PC-3 (cell line): Measurements from ENCODE around the gene DLG4. TPM values are rescaled to one million over a fixed set of nuclear protein-coding genes. Genes with fewer than 3 reads are reported as not detected.

Experiments
- ATAC-seq: fragments of 200-7000 bp; cut with Tn5 transposase; 2 replicates; pipeline ENCODE4 v1.9.1; 2020; ENCODE audit warnings: mild to moderate bottlenecking, moderate library complexity
- BruUV-seq: library from RNA; stranded (reverse); fragments of 400-500 nt; replicated peaks from 2 replicates; lab custom pipeline; 2021; lab: Mats Ljungman, UMichigan
- CTCF ChIA-PET: fragments of 300-600 bp; sonication (Branson Sonifier 250); formaldehyde crosslinking; loops from one replicate; lab custom pipeline; 2022; ENCODE audit warnings: antibody characterized with exemption; lab: Charles Lee
- POLR2A ChIA-PET: fragments of 300-600 bp; sonication (Branson Sonifier 250); formaldehyde crosslinking; loops from one replicate; lab custom pipeline; 2022; ENCODE audit warnings: antibody characterized with exemption; ENCODE audit not compliant: unreplicated experiment; lab: Charles Lee
- DNase-seq: peaks from one replicate; pipeline ENCODE4 v3.0.0-alpha.2; 2015
- H2AFZ ChIP-seq: fragments of 300-600 bp; sonication (generic); 2 replicates; pipeline ENCODE4 v1.6.0; 2016; ENCODE audit warnings: antibody characterized with exemption, low read length
- H3F3A ChIP-seq: fragments of 300-600 bp; sonication (generic); one replicate; pipeline ENCODE4 v1.6.0; 2017; ENCODE audit warnings: antibody characterized with exemption, low read length, control low read depth, mild to moderate bottlenecking; ENCODE audit not compliant: unreplicated experiment
- H3K27ac ChIP-seq: fragments of 300-600 bp; sonication (generic); 2 replicates; pipeline ENCODE4 v1.5.1; 2016; ENCODE audit warnings: mild to moderate bottlenecking, low read length
- H3K27me3 ChIP-seq: fragments of 300-600 bp; sonication (generic); 2 replicates; pipeline ENCODE4 v1.6.1; 2016; ENCODE audit warnings: low read length, mixed read lengths
- H3K36me3 ChIP-seq: fragments of 300-600 bp; sonication (generic); 2 replicates; pipeline ENCODE4 v1.6.1; 2016; ENCODE audit warnings: low read depth, mixed run types, low read length, mixed read lengths
- H3K4me1 ChIP-seq: fragments of 300-600 bp; sonication (generic); 2 replicates; pipeline ENCODE4 v1.5.1; 2016; ENCODE audit warnings: low read length; ENCODE audit not compliant: insufficient read depth
- H3K4me2 ChIP-seq: fragments of 300-600 bp; sonication (generic); 2 replicates; pipeline ENCODE4 v1.6.0; 2016; ENCODE audit warnings: low read length
- H3K4me3 ChIP-seq: fragments of 300-600 bp; sonication (generic); 2 replicates; pipeline ENCODE4 v1.5.1; 2016; ENCODE audit warnings: mild to moderate bottlenecking, low read length, mixed read lengths
- H3K79me2 ChIP-seq: fragments of 300-600 bp; sonication (generic); 2 replicates; pipeline ENCODE4 v1.6.1; 2017; ENCODE audit warnings: low read length, mixed read lengths
- H3K9ac ChIP-seq: fragments of 300-600 bp; sonication (generic); 2 replicates; pipeline ENCODE4 v1.6.0; 2016; ENCODE audit warnings: mild to moderate bottlenecking, low read length
- H3K9me2 ChIP-seq: fragments of 300-600 bp; sonication (generic); replicated peaks from 2 replicates; pipeline ENCODE4 v1.6.1; 2016; ENCODE audit warnings: mixed run types, low read length, mixed read lengths
- H3K9me3 ChIP-seq: fragments of 300-600 bp; sonication (generic); 2 replicates; pipeline ENCODE4 v1.6.1; 2016; ENCODE audit warnings: low read length, mixed read lengths
- H4K20me1 ChIP-seq: fragments of 300-600 bp; sonication (generic); 2 replicates; pipeline ENCODE4 v1.6.1; 2016; ENCODE audit warnings: low read length, mixed read lengths
- CTCF ChIP-seq: fragments of 300-600 bp; sonication (generic); conservative IDR thresholded peaks from 2 replicates; pipeline ENCODE4 v1.5.1; 2017; ENCODE audit warnings: antibody characterized with exemption, low read depth, mild to moderate bottlenecking, low read length
- EZH2 ChIP-seq: fragments of 300-600 bp; sonication (generic); IDR thresholded peaks from one replicate; pipeline ENCODE4 v1.6.1; 2017; ENCODE audit warnings: antibody characterized with exemption, mild to moderate bottlenecking, low read length; ENCODE audit not compliant: unreplicated experiment
- EZH2phosphoT487 ChIP-seq: fragments of 300-600 bp; sonication (generic); IDR thresholded peaks from 2 replicates; pipeline ENCODE4 v1.6.1; 2018; ENCODE audit warnings: mild to moderate bottlenecking, antibody characterized with exemption, low read length, borderline replicate concordance
- intact Hi-C: fragments of 100-400 bp; cut with micrococcal nuclease; formaldehyde crosslinking; loops from 2 replicates; pipeline ENCODE4 v1.9.0; 2023
- total RNA-seq: library from RNA; depleted of rRNA; stranded (reverse); fragments of >200 nt; gene quantifications from 2 replicates; pipeline ENCODE4 v1.2.3, GENCODE V29; 2014

The DLG4 gene
- total RNA-seq, 1 experiment from 2014 or later: 6.5 TPM

- no peaks in the 10 kb centered on the region for H4K20me1 ChIP-seq
- no peaks in the 10 kb centered on the region for H3K9me2 ChIP-seq
- TF ChIP-seq CTCF (no peak), EZH2phosphoT487 (no peak), EZH2 (no peak)
- DNase-seq: no peak
- H3K4me3 ChIP-seq: no peak overlapping the region
- H3K4me1 ChIP-seq: no peaks in the 10 kb centered on the region
- CTCF ChIA-PET: interaction anchor here (0.6 kb wide), 1 partner anchor 35 kb away, joined by 3 read pairs; the partner anchor contains the start of gene GABARAP
- H3F3A ChIP-seq: no peaks in the 10 kb centered on the region
- POLR2A ChIA-PET: no interaction called here
- no peaks in the 10 kb centered on the region for H3K27me3 ChIP-seq
- no TSS peak for BruUV-seq
- H3K27ac ChIP-seq: no peak overlapping the region
- intact Hi-C loops: no loop called here
- H3K9me3 ChIP-seq: no peaks in the 10 kb centered on the region
- ATAC-seq: no peak
- H3K9ac ChIP-seq: no peak overlapping the region
- H3K4me2 ChIP-seq: no peak overlapping the region
- H3K36me3 ChIP-seq: no peaks in the 10 kb centered on the region
- H3K79me2 ChIP-seq: peaks cover 6% of the 10 kb centered on the region
- no peak overlapping the region for H2AFZ ChIP-seq
Measured at GRCh38 chr17:7207120-7208001, 12.3 kb downstream of the DLG4 start.

GRCh38 chr17:7205561-7205960, 14.1 kb downstream of the DLG4 start:
- Histone ChIP-seq H3K9me2 (no peaks in the 10 kb centered on the region), H4K20me1 (no peaks in the 10 kb centered on the region), H3K4me3 (no peak overlapping the region), H3K36me3 (no peaks in the 10 kb centered on the region), H3K4me2 (no peak overlapping the region), H3K79me2 (no peaks in the 10 kb centered on the region), H3K9me3 (no peaks in the 10 kb centered on the region), H3K9ac (no peak overlapping the region), H3F3A (no peaks in the 10 kb centered on the region), H3K27ac (no peak overlapping the region), H3K4me1 (no peaks in the 10 kb centered on the region), H2AFZ (no peak overlapping the region), H3K27me3 (no peaks in the 10 kb centered on the region)
- intact Hi-C loops: no loop called here
- TF ChIP-seq CTCF (no peak), EZH2 (no peak), EZH2phosphoT487 (no peak)
- ATAC-seq (no peak), DNase-seq (no peak)
- BruUV-seq: no TSS peak
- CTCF ChIA-PET: no interaction called here
- POLR2A ChIA-PET: no interaction called here
